ENCODE measurements around the gene CLIP1.

- TF ChIP-seq CTCF (IDR thresholded peaks at IDR 0.05; ENCODE audit: low read depth, low read length) (peak; percentile 80), EZH2phosphoT487 (IDR thresholded peaks at IDR 0.05; ENCODE audit: low read depth) (no peak)
Measured at GRCh38 chr12:122336015-122336946, 86.2 kb downstream of the CLIP1 start.
